ENCODE data around the gene PEDS1.

The PEDS1 gene

DNA sequence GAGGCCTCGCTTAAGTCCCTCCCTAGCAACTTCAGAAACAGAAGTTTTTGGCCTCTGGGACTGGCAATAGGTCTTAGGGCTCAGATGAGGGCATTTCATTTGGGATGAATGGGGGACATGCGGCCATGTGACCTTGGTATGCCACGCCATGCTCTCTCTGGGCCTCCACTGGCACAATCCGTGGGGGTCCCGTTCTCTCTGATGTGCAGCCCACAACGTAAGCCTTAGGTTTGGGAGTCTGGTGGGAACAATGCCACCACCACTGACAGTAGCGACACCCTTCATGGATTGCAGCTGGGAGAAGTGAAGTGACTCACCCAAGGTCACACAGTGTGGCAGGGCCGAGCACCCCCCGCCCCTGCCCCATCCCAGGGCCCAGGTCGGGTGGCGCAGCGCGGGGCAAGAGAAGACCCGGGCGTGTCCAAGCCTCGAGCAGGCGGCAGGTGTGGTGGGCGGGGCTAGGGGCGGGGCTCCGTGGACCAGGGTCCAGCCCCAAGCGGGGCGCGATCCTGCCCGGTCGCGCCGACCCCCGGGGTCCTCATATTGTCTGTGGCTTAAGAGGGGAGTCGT lies 36.2 kb upstream of the PEDS1 start:
- TF ChIP-seq FOXP2 (optimal IDR thresholded peaks at IDR 0.05; ENCODE audit: borderline replicate concordance, extremely low read depth, extremely low read length, insufficient read depth) (no peak), POLR2AphosphoS5 (IDR thresholded peaks at IDR 0.05; ENCODE audit: low read depth, low read length) (no peak), SIN3A (IDR thresholded peaks at IDR 0.05; ENCODE audit: borderline replicate concordance, insufficient read depth, low read length) (no peak), TAF1 (IDR thresholded peaks at IDR 0.05; ENCODE audit: borderline replicate concordance, insufficient read depth, low read length) (no peak), REST (IDR thresholded peaks at IDR 0.05; ENCODE audit: insufficient read depth in 1 of 2, low read depth in 2 of 2, low read length in 2 of 2) (no peak)

DNA sequence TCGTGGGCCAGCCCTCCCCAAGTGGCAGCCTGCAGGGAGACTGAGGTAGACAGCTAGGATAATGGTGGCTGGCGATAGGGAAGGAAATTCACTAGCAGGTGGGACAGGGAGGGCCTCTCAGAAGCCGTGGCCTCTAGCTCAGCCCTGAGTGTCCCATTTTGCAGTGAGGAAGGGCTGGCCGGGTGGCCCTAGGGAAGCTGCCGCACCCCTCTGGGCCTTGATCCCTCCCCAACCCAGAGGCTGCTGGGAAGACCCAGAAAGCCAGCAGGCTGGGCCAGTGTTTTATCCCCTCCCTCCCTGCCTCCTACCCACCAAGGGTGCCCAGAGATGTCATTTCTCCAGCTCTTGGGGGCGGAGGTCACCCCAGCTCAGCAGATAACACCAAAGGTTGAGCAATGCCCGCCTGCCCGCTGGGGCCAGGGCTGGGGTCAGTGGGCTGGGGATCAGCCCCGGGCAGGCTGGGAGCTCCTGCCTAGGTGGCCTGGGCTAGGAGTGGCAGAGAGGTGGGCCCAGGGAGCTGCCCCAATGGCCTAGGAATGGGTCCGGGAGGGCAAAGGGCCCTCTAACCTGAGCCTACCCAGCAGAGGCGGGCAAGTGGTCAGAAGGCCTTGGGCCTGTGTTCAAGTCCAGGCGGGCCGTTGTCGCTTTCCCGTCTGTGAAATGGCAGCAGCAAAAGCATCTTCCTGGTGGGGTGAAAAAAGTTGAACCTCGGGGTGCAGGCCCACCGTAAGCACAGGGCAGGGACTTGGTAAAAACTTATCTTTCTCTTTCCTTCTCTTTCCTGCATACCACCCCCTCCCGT lies 35.6 kb upstream of the PEDS1 start:
- TF ChIP-seq POLR2AphosphoS5 (IDR thresholded peaks at IDR 0.05; ENCODE audit: low read depth, low read length) = no peak
- TF ChIP-seq FOXP2 (optimal IDR thresholded peaks at IDR 0.05; ENCODE audit: borderline replicate concordance, extremely low read depth, extremely low read length, insufficient read depth) = no peak
- TF ChIP-seq TAF1 (IDR thresholded peaks at IDR 0.05; ENCODE audit: borderline replicate concordance, insufficient read depth, low read length) = no peak
- TF ChIP-seq SIN3A (IDR thresholded peaks at IDR 0.05; ENCODE audit: borderline replicate concordance, insufficient read depth, low read length) = no peak
- no peak for TF ChIP-seq REST (IDR thresholded peaks at IDR 0.05; ENCODE audit: insufficient read depth in 1 of 2, low read depth in 2 of 2, low read length in 2 of 2)

DNA sequence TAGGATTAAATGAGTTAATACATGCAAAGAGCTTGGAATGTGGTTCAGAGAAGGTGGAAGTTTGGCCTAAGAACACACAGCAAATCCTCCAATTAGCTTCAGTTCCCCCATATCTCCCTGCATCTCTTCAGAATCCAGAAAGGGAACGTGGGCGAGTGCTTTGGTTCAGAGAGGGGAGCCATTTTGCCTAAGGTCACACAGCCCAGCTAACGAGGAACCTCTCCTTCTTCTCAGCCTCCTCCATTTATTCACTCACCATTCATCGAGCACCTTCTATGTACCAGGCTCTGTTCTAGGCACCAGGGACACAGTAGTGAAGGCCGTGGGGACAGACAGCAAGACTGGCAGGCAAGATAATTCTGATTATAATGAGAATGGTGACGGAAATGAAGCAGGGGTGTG lies 34.8 kb upstream of the PEDS1 start:
- TF ChIP-seq REST (IDR thresholded peaks at IDR 0.05; ENCODE audit: insufficient read depth in 1 of 2, low read depth in 2 of 2, low read length in 2 of 2) (no peak), FOXP2 (optimal IDR thresholded peaks at IDR 0.05; ENCODE audit: borderline replicate concordance, extremely low read depth, extremely low read length, insufficient read depth) (no peak), TAF1 (IDR thresholded peaks at IDR 0.05; ENCODE audit: borderline replicate concordance, insufficient read depth, low read length) (no peak), POLR2AphosphoS5 (IDR thresholded peaks at IDR 0.05; ENCODE audit: low read depth, low read length) (no peak), SIN3A (IDR thresholded peaks at IDR 0.05; ENCODE audit: borderline replicate concordance, insufficient read depth, low read length) (no peak)

DNA sequence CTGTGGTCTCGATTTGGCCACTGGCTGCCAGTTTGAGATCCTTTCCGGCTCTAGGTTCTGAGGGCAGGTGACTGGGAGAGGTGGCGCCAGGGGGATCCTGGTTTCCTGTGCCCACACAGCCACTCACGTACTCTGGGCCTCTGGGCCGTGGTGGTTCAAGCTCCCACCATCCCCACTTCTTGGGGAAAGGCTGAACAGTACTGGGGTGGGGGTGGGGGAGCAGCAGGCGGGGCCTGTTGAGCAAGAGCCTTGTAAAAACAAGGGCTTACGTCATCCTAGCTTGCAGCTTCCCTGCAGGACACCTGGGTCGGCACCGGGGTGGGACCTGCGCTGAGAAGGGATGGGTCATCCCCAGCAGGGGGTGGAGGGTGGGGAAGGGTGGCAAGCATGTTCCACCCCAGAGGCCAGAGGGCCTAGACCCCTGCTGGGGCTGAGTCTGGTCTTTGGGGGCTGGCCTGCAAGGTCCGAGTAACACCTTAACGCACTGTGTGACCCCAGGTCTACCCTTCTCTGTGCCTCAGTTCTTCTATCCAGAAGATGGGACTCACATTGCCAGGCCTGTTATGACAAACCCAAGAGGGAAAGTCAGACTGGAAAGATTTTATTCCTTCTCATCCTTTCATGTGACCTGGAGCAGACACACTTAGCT lies 34.0 kb upstream of the PEDS1 start:
- TF ChIP-seq TAF1 (IDR thresholded peaks at IDR 0.05; ENCODE audit: borderline replicate concordance, insufficient read depth, low read length) (no peak), POLR2AphosphoS5 (IDR thresholded peaks at IDR 0.05; ENCODE audit: low read depth, low read length) (no peak), REST (IDR thresholded peaks at IDR 0.05; ENCODE audit: insufficient read depth in 1 of 2, low read depth in 2 of 2, low read length in 2 of 2) (no peak)

Measured in PFSK-1 (cell line).